Chondrocyte (in vitro differentiated cells): ENCODE data around the gene EPHB1. TPM values are rescaled to one million over a fixed set of nuclear protein-coding genes. Genes with fewer than 3 reads are reported as not detected.

ENCODE experiments used
- DNase-seq: peaks from one replicate; pipeline ENCODE4 v3.0.0; 2021; ENCODE audit warnings: mixed read lengths, low spot score
- H3K27ac Mint-ChIP-seq: one replicate; pipeline ENCODE4 v1.8.0; 2021; ENCODE audit warnings: mild to moderate bottlenecking, moderate library complexity, mixed read lengths; ENCODE audit not compliant: unreplicated experiment
- H3K27me3 Mint-ChIP-seq: 2 replicates; pipeline ENCODE4 v1.8.0; 2021; ENCODE audit warnings: low read depth, mixed read lengths
- H3K36me3 Mint-ChIP-seq: 2 replicates; pipeline ENCODE4 v1.8.0; 2021; ENCODE audit warnings: low read depth, mixed read lengths
- H3K4me1 Mint-ChIP-seq: 2 replicates; pipeline ENCODE4 v1.8.0; 2021; ENCODE audit warnings: low read depth, mild to moderate bottlenecking, mixed read lengths
- H3K4me3 Mint-ChIP-seq: one replicate; pipeline ENCODE4 v1.8.0; 2021; ENCODE audit warnings: mild to moderate bottlenecking, moderate library complexity, mixed read lengths; ENCODE audit not compliant: unreplicated experiment
- H3K9me3 Mint-ChIP-seq: 2 replicates; pipeline ENCODE4 v1.8.0; 2021; ENCODE audit warnings: low read depth, mixed read lengths
- CTCF ChIP-seq: fragments of 200-600 bp; sonication (generic); IDR thresholded peaks from 2 replicates; pipeline ENCODE4 v1.5.0; 2021; ENCODE audit warnings: antibody characterized with exemption, mild to moderate bottlenecking, moderate library complexity
- total RNA-seq: library from RNA; stranded (reverse); gene quantifications from 3 replicates; pipeline ENCODE4 v1.2.1, GENCODE V29; 2021

EPHB1 gene
- total RNA-seq, 1 donor from 2014 or later: 1.7 TPM

- H3K9me3 Mint-ChIP-seq: no peaks in the 10 kb centered on the region
- no peaks in the 10 kb centered on the region for H3K36me3 Mint-ChIP-seq
- TF ChIP-seq CTCF: no peak
- H3K27ac Mint-ChIP-seq: no peak overlapping the region
- no peaks in the 10 kb centered on the region for H3K27me3 Mint-ChIP-seq
- no peaks in the 10 kb centered on the region for H3K4me1 Mint-ChIP-seq
- no peak overlapping the region for H3K4me3 Mint-ChIP-seq
- DNase-seq: no peak
Observed at GRCh38 chr3:134992180-134992579, 197.1 kb downstream of the EPHB1 start.

- no peaks in the 10 kb centered on the region for H3K36me3 Mint-ChIP-seq
- no peaks in the 10 kb centered on the region for H3K9me3 Mint-ChIP-seq
- no peak for TF ChIP-seq CTCF
- no peak for DNase-seq
- no peaks in the 10 kb centered on the region for H3K4me1 Mint-ChIP-seq
- H3K27me3 Mint-ChIP-seq: no peaks in the 10 kb centered on the region
- H3K4me3 Mint-ChIP-seq: no peak overlapping the region
- no peak overlapping the region for H3K27ac Mint-ChIP-seq
Observed at GRCh38 chr3:134992586-134992985, 197.5 kb downstream of the EPHB1 start.

GRCh38 chr3:134993011-134993410, 198.0 kb downstream of the EPHB1 start:
- no peaks in the 10 kb centered on the region for H3K27me3 Mint-ChIP-seq

GRCh38 chr3:134998158-134998557, 203.1 kb downstream of the EPHB1 start:
- Mint-ChIP-seq H3K4me1 (no peaks in the 10 kb centered on the region), H3K9me3 (no peaks in the 10 kb centered on the region), H3K4me3 (no peak overlapping the region), H3K27ac (no peak overlapping the region), H3K27me3 (peaks cover 3% of the 10 kb centered on the region), H3K36me3 (no peaks in the 10 kb centered on the region)
- TF ChIP-seq CTCF: no peak
- no peak for DNase-seq

More at GRCh38 chr3:134993011-134993410, 198.0 kb downstream of the EPHB1 start:
- no peaks in the 10 kb centered on the region for H3K36me3 Mint-ChIP-seq
- no peak for TF ChIP-seq CTCF
- H3K4me1 Mint-ChIP-seq: no peaks in the 10 kb centered on the region
- no peaks in the 10 kb centered on the region for H3K9me3 Mint-ChIP-seq
- no peak for DNase-seq
- no peak overlapping the region for H3K27ac Mint-ChIP-seq
- H3K4me3 Mint-ChIP-seq: no peak overlapping the region

DNA sequence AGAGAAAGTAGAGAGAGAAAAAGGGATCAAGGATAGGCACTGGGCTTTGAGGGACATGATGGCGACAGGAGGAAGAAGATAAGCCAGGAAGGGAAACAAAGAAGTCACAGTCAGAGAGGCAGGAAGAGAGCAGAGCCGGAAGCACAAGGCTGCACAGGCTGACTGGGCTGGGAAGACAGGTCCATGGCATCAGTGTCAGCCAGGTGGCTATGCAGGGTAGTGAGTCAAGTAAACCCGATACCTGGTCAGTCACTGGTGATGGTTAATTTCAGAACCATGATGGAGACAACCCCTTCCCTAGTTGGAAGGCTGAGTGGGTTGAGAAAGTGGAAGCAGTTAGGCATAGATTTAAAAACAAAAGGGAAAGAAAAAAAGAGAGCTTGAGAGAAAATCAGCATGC, 203.8 kb downstream of the EPHB1 start:
- no peak for TF ChIP-seq CTCF
- no peaks in the 10 kb centered on the region for H3K4me1 Mint-ChIP-seq
- no peak for DNase-seq
- no peak overlapping the region for H3K4me3 Mint-ChIP-seq
- no peaks in the 10 kb centered on the region for H3K36me3 Mint-ChIP-seq
- H3K9me3 Mint-ChIP-seq: no peaks in the 10 kb centered on the region
- peaks cover 3% of the 10 kb centered on the region for H3K27me3 Mint-ChIP-seq
- H3K27ac Mint-ChIP-seq: no peak overlapping the region
